ENCODE measurements around the gene ZNF485. TPM values are rescaled to one million over a fixed set of nuclear protein-coding genes. Genes with fewer than 3 reads are reported as not detected.

ZNF485 gene
- total and polyA plus RNA-seq, 9 donors: 2.0 to 8.3 (median 4.1) TPM

DNA sequence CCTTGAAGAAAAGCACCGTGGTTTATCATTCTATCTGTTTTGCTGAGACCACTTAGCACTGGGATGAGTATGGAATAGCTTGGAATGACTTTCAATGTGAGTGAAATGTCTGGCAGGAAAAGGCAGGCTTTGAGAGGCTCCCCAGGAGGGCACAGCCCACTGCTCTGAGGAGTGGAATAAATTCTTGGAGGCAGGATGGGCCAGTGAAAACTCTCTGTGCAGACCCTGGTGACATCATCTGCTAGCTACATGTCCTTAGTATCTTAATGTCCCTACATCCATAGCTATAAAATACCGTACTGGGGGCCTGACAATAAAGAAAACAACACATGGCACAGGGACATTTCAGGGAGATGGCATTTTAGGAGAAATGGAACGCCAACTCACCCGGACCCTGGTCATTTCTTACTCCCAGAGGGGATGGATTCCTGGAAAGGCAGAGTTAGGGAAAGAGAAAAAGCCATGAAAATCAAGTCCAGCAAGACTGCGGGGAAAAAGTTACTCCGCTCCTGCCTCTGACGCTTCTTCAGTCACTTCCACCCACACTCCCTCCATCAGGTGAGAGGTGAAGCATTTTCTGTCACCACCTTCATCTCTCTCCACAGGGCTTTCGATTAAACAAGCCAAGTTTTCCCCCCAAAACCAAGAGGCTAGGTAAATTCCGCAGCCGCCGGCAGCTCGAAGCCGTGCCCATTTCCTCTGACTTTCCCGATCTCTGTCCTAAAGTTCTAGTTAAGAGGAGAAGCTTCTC is 32.8 kb upstream of the ZNF485 start:
- intact Hi-C loops (cut with DNase I): no loop called here
- H3K9me3 ChIP-seq: no peaks in the 10 kb centered on the region
- no peaks in the 10 kb centered on the region for H3K36me3 ChIP-seq
- no peak for DNase-seq
- H3K4me3 ChIP-seq: peak overlapping the region; percentile 71
- no peak for TF ChIP-seq EP300 (IDR thresholded peaks at IDR 0.05)
- no peak for TF ChIP-seq POLR2A (IDR thresholded peaks at IDR 0.05)
- no peak for TF ChIP-seq CTCF (IDR thresholded peaks at IDR 0.05)
- no peaks in the 10 kb centered on the region for H3K27me3 ChIP-seq
- 24 to 31% (median 27%) methylated on average over 14 of the region's 14 CpGs for WGBS, 3 donors
- peak overlapping the region; percentile 33 to 81 for H3K27ac ChIP-seq
- peaks cover 3% of the 10 kb centered on the region for H3K4me1 ChIP-seq (ENCODE audit: insufficient read depth)

DNA sequence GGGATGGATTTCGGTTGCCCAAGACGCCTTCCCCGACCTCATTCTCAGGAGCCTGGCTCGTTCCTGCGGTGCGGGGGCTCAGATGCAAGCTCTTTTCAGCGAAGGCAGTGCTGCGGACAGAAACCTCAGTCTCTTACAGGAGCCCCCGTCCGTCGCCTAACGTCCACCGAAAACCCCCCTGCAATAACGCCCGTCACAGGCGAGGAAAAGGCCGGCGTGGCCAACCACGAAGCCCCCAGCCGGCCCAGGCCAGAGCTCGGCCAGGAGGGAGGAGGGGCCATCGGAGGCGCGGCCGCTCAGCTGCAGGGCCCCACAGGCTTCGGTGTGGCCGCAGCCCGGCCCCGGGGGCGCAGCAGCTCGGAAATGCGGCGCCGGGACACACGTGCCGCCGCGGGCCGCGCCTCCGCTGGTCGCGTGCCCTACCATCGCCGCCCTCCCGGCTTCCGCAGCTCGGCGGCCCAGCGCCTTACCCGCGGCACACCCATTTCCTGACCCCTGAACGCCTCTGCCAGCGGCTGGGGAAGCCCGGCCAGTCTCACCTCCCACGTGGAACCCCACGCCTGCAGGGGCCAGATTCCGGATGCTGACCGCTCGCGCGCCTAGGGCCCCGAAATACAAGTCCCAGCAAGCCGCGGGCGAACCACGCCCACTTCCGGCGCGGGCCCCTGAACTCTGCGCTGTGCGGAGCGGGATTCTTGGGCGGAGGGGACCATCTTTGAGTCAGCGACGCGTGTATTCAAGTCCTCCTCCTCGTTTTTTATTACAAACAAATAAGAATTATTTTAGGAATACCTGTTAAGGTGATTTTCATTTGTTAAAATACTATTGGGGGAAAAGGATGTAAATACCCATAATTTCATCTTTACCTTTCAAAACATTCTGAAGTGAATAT is 32.0 kb upstream of the ZNF485 start, which contains the start of gene ZNF239:
Gene ZNF239, minus strand, starts transcription at position 616 of the 892 bp plus-strand sequence. CDS start 16,537 bp downstream, outside the sequence.
- no peaks in the 10 kb centered on the region for H3K27me3 ChIP-seq
- peaks cover 3% of the 10 kb centered on the region for H3K4me1 ChIP-seq (ENCODE audit: insufficient read depth)
- no peaks in the 10 kb centered on the region for H3K36me3 ChIP-seq
- TF ChIP-seq CTCF (IDR thresholded peaks at IDR 0.05) (peak in 2 of 3 donors; percentile 17 to 20), POLR2A (IDR thresholded peaks at IDR 0.05) (peak; percentile 43), EP300 (IDR thresholded peaks at IDR 0.05) (no peak)
- DNase-seq: peak; percentile 88 to 93 (median 92)
- intact Hi-C loops (cut with DNase I): no loop called here
- H3K9me3 ChIP-seq: no peaks in the 10 kb centered on the region
- H3K4me3 ChIP-seq: peak within 1 kb of the TSS; percentile 71
- WGBS, 3 donors: 1 to 2% (median 1%) methylated on average over 62 to 78 of the region's 78 CpGs
- H3K27ac ChIP-seq: peak within 1 kb of the TSS; percentile 33 to 81

- no peaks in the 10 kb centered on the region for H3K9me3 ChIP-seq
- intact Hi-C loops (cut with DNase I): no loop called here
- H3K27ac ChIP-seq: peak overlapping the region in 1 of 2 donors; percentile 81
- no peak for TF ChIP-seq EP300 (IDR thresholded peaks at IDR 0.05)
- TF ChIP-seq CTCF (IDR thresholded peaks at IDR 0.05): no peak
- TF ChIP-seq POLR2A (IDR thresholded peaks at IDR 0.05): no peak
- WGBS, 3 donors: 84 to 87% (median 84%) methylated on average over 8 of the region's 8 CpGs
- H3K4me3 ChIP-seq: peak overlapping the region; percentile 71
- DNase-seq: peak in 2 of 5 donors; percentile 23 to 24
- H3K4me1 ChIP-seq (ENCODE audit: insufficient read depth): peaks cover 3% of the 10 kb centered on the region
- H3K36me3 ChIP-seq: no peaks in the 10 kb centered on the region
- no peaks in the 10 kb centered on the region for H3K27me3 ChIP-seq
Measured at GRCh38 chr10:43574906-43575305, 31.3 kb upstream of the ZNF485 start.

GRCh38 chr10:43576062-43576461 is 30.2 kb upstream of the ZNF485 start:
- Histone ChIP-seq H3K27me3 (no peaks in the 10 kb centered on the region), H3K27ac (no peak overlapping the region), H3K9me3 (no peaks in the 10 kb centered on the region), H3K4me3 (no peak overlapping the region), H3K36me3 (no peaks in the 10 kb centered on the region), H3K4me1 (ENCODE audit: insufficient read depth) (peaks cover 3% of the 10 kb centered on the region)
- intact Hi-C loops (cut with DNase I): no loop called here
- WGBS, 3 donors: 92 to 96% (median 93%) methylated on average over 5 of the region's 5 CpGs
- TF ChIP-seq CTCF (IDR thresholded peaks at IDR 0.05): no peak
- no peak for TF ChIP-seq EP300 (IDR thresholded peaks at IDR 0.05)
- TF ChIP-seq POLR2A (IDR thresholded peaks at IDR 0.05): no peak
- DNase-seq: no peak

Measured in ovary (tissue), 9 donors.